ENCODE data around the gene TUBA4A.

GRCh38 chr2:219300022-219300421, 46.3 kb upstream of the TUBA4A start:
- TF ChIP-seq CTCF (IDR thresholded peaks at IDR 0.05; ENCODE audit: insufficient read depth, low read length): no peak
- TF ChIP-seq POLR2AphosphoS5 (IDR thresholded peaks at IDR 0.05; ENCODE audit: low read depth): no peak
